Dermis microvascular lymphatic vessel endothelial cell (primary cell): Measurements from ENCODE around the gene GAL. TPM values are rescaled to one million over a fixed set of nuclear protein-coding genes. Genes with fewer than 3 reads are reported as not detected.

Experiments used
- DNase-seq, 2 donors: peaks; one replicate each; pipeline versions ENCODE4 v3.0.0 to v3.0.0-alpha.2; 2010; ENCODE audit warnings: low read depth in 2 of 2
- total RNA-seq: library from RNA; depleted of rRNA; stranded (reverse); fragments of >200 nt; gene quantifications from 2 replicates; pipeline ENCODE4 v1.2.1, GENCODE V29; 2014

Gene GAL
- total RNA-seq, 1 donor from 2014 or later = 2.4 TPM

- no peak for DNase-seq
These were observed 3.7 kb upstream of the GAL start for GRCh38 chr11:68680541-68681231.

GRCh38 chr11:68682531-68682961 is 1.8 kb upstream of the GAL start:
- DNase-seq = no peak

GRCh38 chr11:68683121-68683520 is 1.2 kb upstream of the GAL start:
- no peak for DNase-seq

GRCh38 chr11:68683536-68684384 is 584 bp upstream of the GAL start:
- DNase-seq = no peak

GRCh38 chr11:68685656-68686380 is 1.5 kb downstream of the GAL start:
- DNase-seq = no peak

- no peak for DNase-seq
These were observed 2.1 kb downstream of the GAL start for GRCh38 chr11:68686486-68686885.

- no peak for DNase-seq
These were observed 3.0 kb downstream of the GAL start for GRCh38 chr11:68687311-68687710.

GRCh38 chr11:68687986-68688385 is 3.6 kb downstream of the GAL start:
- DNase-seq = no peak

- no peak for DNase-seq
These were observed 4.5 kb downstream of the GAL start for GRCh38 chr11:68688881-68689280.

GRCh38 chr11:68689737-68690625 is 5.6 kb downstream of the GAL start:
- DNase-seq = no peak

- DNase-seq = no peak
These were observed 6.5 kb downstream of the GAL start for GRCh38 chr11:68690671-68691401.

GRCh38 chr11:68691402-68691784 is 7.0 kb downstream of the GAL start:
- DNase-seq = no peak

- DNase-seq = no peak
These were observed 7.8 kb downstream of the GAL start for GRCh38 chr11:68692115-68692514.

- DNase-seq = no peak
These were observed 8.6 kb downstream of the GAL start for GRCh38 chr11:68692871-68693483.

GRCh38 chr11:68693484-68693882 is 9.1 kb downstream of the GAL start:
- DNase-seq = no peak

GRCh38 chr11:68694431-68695297 is 10.3 kb downstream of the GAL start:
- DNase-seq = no peak

- DNase-seq = no peak
These were observed 11.2 kb downstream of the GAL start for GRCh38 chr11:68695531-68695930.

- DNase-seq = no peak
These were observed 14.6 kb downstream of the GAL start for GRCh38 chr11:68698993-68699392.

- no peak for DNase-seq
These were observed 20.5 kb downstream of the GAL start for GRCh38 chr11:68704887-68705286.
